DND-41 (cell line): ENCODE measurements around the gene IZUMO1.

Experiments used
- ATAC-seq: fragments of 200-7000 bp; cut with Tn5 transposase; 3 replicates; pipeline ENCODE4 v1.9.1; 2021; ENCODE audit warnings: low read depth; ENCODE audit not compliant: insufficient read depth
- DNase-seq: peaks from one replicate; pipeline ENCODE4 v3.0.0-alpha.2; 2020
- H2AFZ ChIP-seq: 2 replicates; pipeline ENCODE4 v1.6.0; 2012; ENCODE audit warnings: low read depth, low read length
- H3K27ac ChIP-seq: 2 replicates; pipeline ENCODE4 v1.5.1; 2012; ENCODE audit warnings: low read length, inconsistent platforms
- H3K27me3 ChIP-seq: fragments of 200-600 bp; sonication (generic); 2 replicates; pipeline ENCODE4 v1.6.0; 2012; ENCODE audit warnings: low read length, mild to moderate bottlenecking, inconsistent platforms; ENCODE audit not compliant: insufficient read depth, poor library complexity
- H3K36me3 ChIP-seq: 2 replicates; pipeline ENCODE4 v1.5.1; 2012; ENCODE audit warnings: low read length, inconsistent platforms; ENCODE audit not compliant: insufficient read depth
- H3K4me1 ChIP-seq: 2 replicates; pipeline ENCODE4 v1.5.1; 2012; ENCODE audit warnings: mild to moderate bottlenecking, low read length; ENCODE audit not compliant: insufficient read depth
- H3K4me2 ChIP-seq: 2 replicates; pipeline ENCODE4 v1.6.0; 2012; ENCODE audit warnings: mild to moderate bottlenecking, moderate library complexity, low read length, inconsistent platforms; ENCODE audit not compliant: insufficient read depth
- H3K4me3 ChIP-seq, 2 experiments: fragments of 200-600 bp in 1 of 2; shearing (Covaris generic) in 1 of 2; 2 replicates each; pipeline ENCODE4 v1.5.1; 2012 to 2016; ENCODE audit warnings: inconsistent platforms in 2 of 2, low read length in 2 of 2, mild to moderate bottlenecking in 2 of 2, low read depth in 1 of 2, moderate library complexity in 1 of 2
- H3K79me2 ChIP-seq: 2 replicates; pipeline ENCODE4 v1.6.0; 2012; ENCODE audit warnings: low read length, inconsistent platforms; ENCODE audit not compliant: insufficient read depth
- H3K9ac ChIP-seq: 2 replicates; pipeline ENCODE4 v1.6.0; 2012; ENCODE audit warnings: low read depth, mild to moderate bottlenecking, inconsistent platforms, low read length, moderate library complexity
- H3K9me3 ChIP-seq: 2 replicates; pipeline ENCODE4 v1.5.1; 2012; ENCODE audit warnings: low read length, moderate library complexity, mild to moderate bottlenecking, inconsistent platforms; ENCODE audit not compliant: insufficient read depth, severe bottlenecking
- H4K20me1 ChIP-seq: 2 replicates; pipeline ENCODE4 v1.6.0; 2012; ENCODE audit warnings: low read length; ENCODE audit not compliant: insufficient read depth
- CTCF ChIP-seq: IDR thresholded peaks from 2 replicates; pipeline ENCODE4 v1.5.1; 2012; ENCODE audit warnings: borderline replicate concordance, low read length, moderate library complexity, mild to moderate bottlenecking; ENCODE audit not compliant: poor library complexity, severe bottlenecking; ENCODE audit errors: extremely low read depth
- EZH2 ChIP-seq: IDR thresholded peaks from 3 replicates; pipeline ENCODE4 v1.6.1; 2012; ENCODE audit warnings: borderline replicate concordance, low read depth, mild to moderate bottlenecking, moderate library complexity, low read length, inconsistent platforms; ENCODE audit not compliant: severe bottlenecking

Gene IZUMO1

GRCh38 chr19:48750351-48750750 is 3.6 kb upstream of the IZUMO1 start:
- ATAC-seq = no peak
- TF ChIP-seq CTCF (no peak), EZH2 (no peak)
- Histone ChIP-seq H3K27ac (no peak overlapping the region), H2AFZ (no peak overlapping the region), H3K79me2 (no peaks in the 10 kb centered on the region), H3K9ac (no peak overlapping the region), H3K27me3 (peaks cover 16% of the 10 kb centered on the region), H3K9me3 (no peaks in the 10 kb centered on the region), H4K20me1 (no peaks in the 10 kb centered on the region), H3K4me3 (no peak overlapping the region), H3K4me2 (no peak overlapping the region), H3K36me3 (no peaks in the 10 kb centered on the region), H3K4me1 (peaks cover 10% of the 10 kb centered on the region)
- DNase-seq = no peak

- DNase-seq = no peak
- Histone ChIP-seq H3K4me3 (no peak overlapping the region), H3K9me3 (no peaks in the 10 kb centered on the region), H4K20me1 (no peaks in the 10 kb centered on the region), H3K36me3 (no peaks in the 10 kb centered on the region), H3K79me2 (no peaks in the 10 kb centered on the region), H3K27ac (no peak overlapping the region), H2AFZ (no peak overlapping the region), H3K9ac (no peak overlapping the region), H3K27me3 (peaks cover 16% of the 10 kb centered on the region), H3K4me1 (peaks cover 16% of the 10 kb centered on the region), H3K4me2 (no peak overlapping the region)
- TF ChIP-seq EZH2 = no peak
- TF ChIP-seq CTCF = no peak
- ATAC-seq = no peak
Measured at GRCh38 chr19:48749571-48750198, 3.0 kb upstream of the IZUMO1 start.

- TF ChIP-seq CTCF = no peak
- TF ChIP-seq EZH2 = no peak
- Histone ChIP-seq H3K27ac (no peak overlapping the region), H3K4me1 (peaks cover 10% of the 10 kb centered on the region; the same call in 1 of the 2 replicates), H3K27me3 (no peaks in the 10 kb centered on the region), H3K9ac (no peak overlapping the region), H4K20me1 (no peaks in the 10 kb centered on the region), H3K9me3 (no peaks in the 10 kb centered on the region), H3K4me3 (no peak overlapping the region), H3K36me3 (no peaks in the 10 kb centered on the region), H3K79me2 (no peaks in the 10 kb centered on the region), H2AFZ (no peak overlapping the region), H3K4me2 (no peak overlapping the region)
- DNase-seq (no peak), ATAC-seq (no peak)
Measured at GRCh38 chr19:48746110-48746509, 599 bp downstream of the IZUMO1 start.
